ENCODE data around the gene CDK7. TPM values are rescaled to one million over a fixed set of nuclear protein-coding genes. Genes with fewer than 3 reads are reported as not detected.
A peak's percentile ranks its signal among the peaks of the same experiment; 100 is the strongest.

CDK7 gene
- total and polyA plus RNA-seq, 11 donors, result 9.6 to 23.1 (median 14.5) TPM

DNA sequence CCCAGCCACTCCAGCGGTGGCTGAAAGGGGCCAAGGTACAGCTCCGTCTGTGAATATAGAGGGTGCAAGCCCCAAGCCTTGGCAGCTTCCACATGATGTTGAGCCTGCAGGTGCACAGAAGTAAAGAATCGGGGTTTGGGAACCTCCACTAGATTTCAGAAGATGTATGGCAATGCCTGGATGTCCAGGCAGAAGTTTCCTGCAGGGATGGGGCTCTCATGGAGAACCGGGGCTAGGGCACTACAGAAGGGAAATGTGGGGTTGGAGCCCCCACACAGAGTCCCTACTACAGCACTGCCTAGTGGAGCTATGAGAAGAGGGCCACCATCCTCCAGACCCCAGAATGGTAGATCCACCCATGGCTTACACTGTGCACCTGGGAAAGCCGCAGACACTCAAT, 74.7 kb downstream of the CDK7 start:
- WGBS, 4 donors, result 97 to 100% (median 99%) methylated on average over 5 of the region's 5 CpGs
- no peak overlapping the region for H3K4me3 ChIP-seq
- H3K27me3 ChIP-seq, result no peaks in the 10 kb centered on the region
- H3K4me1 ChIP-seq, result no peaks in the 10 kb centered on the region
- peaks cover 0 to 76% (median 28%) of the 10 kb centered on the region in 9 donors for H3K36me3 ChIP-seq
- H3K27ac ChIP-seq, result no peak overlapping the region
- DNase-seq (no peak), ATAC-seq (no peak)
- TF ChIP-seq, protein P1, sequence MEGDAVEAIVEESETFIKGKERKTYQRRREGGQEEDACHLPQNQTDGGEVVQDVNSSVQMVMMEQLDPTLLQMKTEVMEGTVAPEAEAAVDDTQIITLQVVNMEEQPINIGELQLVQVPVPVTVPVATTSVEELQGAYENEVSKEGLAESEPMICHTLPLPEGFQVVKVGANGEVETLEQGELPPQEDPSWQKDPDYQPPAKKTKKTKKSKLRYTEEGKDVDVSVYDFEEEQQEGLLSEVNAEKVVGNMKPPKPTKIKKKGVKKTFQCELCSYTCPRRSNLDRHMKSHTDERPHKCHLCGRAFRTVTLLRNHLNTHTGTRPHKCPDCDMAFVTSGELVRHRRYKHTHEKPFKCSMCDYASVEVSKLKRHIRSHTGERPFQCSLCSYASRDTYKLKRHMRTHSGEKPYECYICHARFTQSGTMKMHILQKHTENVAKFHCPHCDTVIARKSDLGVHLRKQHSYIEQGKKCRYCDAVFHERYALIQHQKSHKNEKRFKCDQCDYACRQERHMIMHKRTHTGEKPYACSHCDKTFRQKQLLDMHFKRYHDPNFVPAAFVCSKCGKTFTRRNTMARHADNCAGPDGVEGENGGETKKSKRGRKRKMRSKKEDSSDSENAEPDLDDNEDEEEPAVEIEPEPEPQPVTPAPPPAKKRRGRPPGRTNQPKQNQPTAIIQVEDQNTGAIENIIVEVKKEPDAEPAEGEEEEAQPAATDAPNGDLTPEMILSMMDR (IDR thresholded peaks at IDR 0.05), result no peak
- no peak for TF ChIP-seq POLR2A (IDR thresholded peaks at IDR 0.05)
- intact Hi-C loops (cut with DNase I), result no loop called here
- H3K9me3 ChIP-seq, result no peaks in the 10 kb centered on the region

DNA sequence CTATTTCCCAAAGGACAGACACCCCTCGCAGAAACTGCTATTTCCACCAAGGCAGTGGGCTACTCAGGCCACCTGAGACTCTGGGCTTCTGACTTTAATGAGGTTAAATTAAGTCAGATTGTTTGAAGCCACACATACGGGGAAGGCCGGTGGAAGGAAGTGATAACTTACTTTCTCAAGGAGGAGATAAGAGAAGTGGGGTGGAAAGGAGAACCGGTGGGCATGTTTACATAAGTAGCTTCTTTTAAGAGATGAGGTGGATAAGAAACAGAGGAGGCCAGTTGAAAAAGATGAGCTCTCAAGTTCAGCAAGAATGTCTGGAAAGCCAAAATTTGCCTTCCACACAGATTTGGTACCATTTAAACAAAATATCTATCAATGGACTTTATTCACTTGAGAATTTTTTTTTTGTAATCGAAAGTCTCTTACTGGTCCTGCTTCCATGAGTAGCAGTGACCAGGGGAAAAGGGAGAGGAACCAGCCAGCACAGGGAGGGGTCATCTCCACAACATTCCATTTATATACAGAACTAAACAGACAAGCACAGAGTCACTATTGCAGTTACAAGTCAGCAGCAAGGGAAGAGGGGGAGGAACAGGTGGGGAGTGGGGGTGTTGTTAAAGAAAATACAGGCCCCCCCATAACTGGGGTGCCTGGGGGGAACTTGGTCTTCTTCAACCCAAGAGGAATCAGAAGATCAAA, 77.9 kb downstream of the CDK7 start:
- H3K27ac ChIP-seq, result no peak overlapping the region
- ATAC-seq, result no peak
- no peak for DNase-seq
- intact Hi-C loops (cut with DNase I), result loop anchor here in 1 of 10 donors (10.0 kb wide), 1 partner anchor 62 kb away; no protein-coding TSS in a partner anchor
- H3K27me3 ChIP-seq, result no peaks in the 10 kb centered on the region
- no peak overlapping the region for H3K4me3 ChIP-seq
- H3K4me1 ChIP-seq, result no peaks in the 10 kb centered on the region
- TF ChIP-seq, protein P1 (IDR thresholded peaks at IDR 0.05), result no peak
- TF ChIP-seq POLR2A (IDR thresholded peaks at IDR 0.05), result no peak
- peaks cover 0 to 57% (median 19%) of the 10 kb centered on the region in 9 donors for H3K36me3 ChIP-seq
- 63 to 69% (median 65%) methylated on average over 5 of the region's 5 CpGs for WGBS, 4 donors
- H3K9me3 ChIP-seq, result peaks cover 0 to 4% (median 0%) of the 10 kb centered on the region in 12 donors

DNA sequence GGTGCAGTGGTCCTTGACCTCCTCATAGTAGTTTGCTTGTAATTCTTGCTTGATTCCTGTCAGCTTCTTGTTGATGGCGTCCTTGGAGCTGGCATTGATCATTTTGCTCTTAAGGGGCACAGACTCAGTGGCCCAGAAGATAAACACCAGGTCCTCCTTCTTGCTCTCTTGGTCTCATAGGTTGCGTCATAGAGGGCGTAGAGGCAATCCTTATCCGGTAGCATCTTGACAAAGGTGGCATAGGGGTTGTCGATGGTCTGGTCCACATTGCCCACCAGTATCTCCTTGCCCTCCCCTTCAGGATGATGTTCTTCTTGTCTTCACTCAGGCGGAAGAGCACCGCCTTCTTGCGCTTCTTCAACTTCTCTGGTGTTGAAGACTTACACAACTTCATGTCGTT, 78.7 kb downstream of the CDK7 start:
- no peak for DNase-seq
- 93 to 97% (median 96%) methylated on average over 9 of the region's 9 CpGs for WGBS, 4 donors

DNA sequence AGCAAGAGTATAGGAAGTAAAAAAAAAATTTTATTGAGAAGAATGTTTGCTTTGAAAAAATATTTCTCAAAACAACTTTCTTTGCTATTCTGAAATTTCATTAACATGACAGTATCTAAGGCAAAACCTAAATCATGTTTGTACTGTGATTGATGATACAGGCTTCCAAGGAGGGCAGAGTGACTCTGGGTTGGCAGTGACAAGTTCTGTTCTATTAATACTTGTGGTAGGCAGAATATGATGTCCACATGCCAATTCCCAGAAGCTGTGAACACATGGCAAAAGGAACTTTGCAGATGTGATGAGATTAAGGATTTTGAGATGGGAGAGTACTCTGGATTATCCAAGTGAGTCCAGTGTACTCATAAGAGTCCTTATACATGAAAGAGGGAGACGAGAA, 81.3 kb downstream of the CDK7 start:
- Histone ChIP-seq H3K4me1 (no peaks in the 10 kb centered on the region), H3K36me3 (peaks cover 0 to 42% (median 13%) of the 10 kb centered on the region in 9 donors), H3K27me3 (no peaks in the 10 kb centered on the region), H3K9me3 (peaks cover 0 to 4% (median 0%) of the 10 kb centered on the region in 12 donors), H3K27ac (no peak overlapping the region), H3K4me3 (no peak overlapping the region)
- 92 to 96% (median 93%) methylated on average over 1 of the region's 1 CpG for WGBS, 4 donors
- no peak for DNase-seq
- peak; percentile 56 to 80 (median 76) for ATAC-seq
- intact Hi-C loops (cut with DNase I), result loop anchor here in 1 of 10 donors (10.0 kb wide), 1 partner anchor 59 kb away; no protein-coding TSS in a partner anchor
- TF ChIP-seq, protein P1 (IDR thresholded peaks at IDR 0.05), result no peak
- no peak for TF ChIP-seq POLR2A (IDR thresholded peaks at IDR 0.05)

More for the DNA sequence above, 78.7 kb downstream of the CDK7 start:
- intact Hi-C loops (cut with DNase I), result loop anchor here in 1 of 10 donors (10.0 kb wide), 1 partner anchor 61 kb away; no protein-coding TSS in a partner anchor
- no peaks in the 10 kb centered on the region for H3K27me3 ChIP-seq
- H3K36me3 ChIP-seq, result peaks cover 0 to 57% (median 17%) of the 10 kb centered on the region in 9 donors
- H3K9me3 ChIP-seq, result peaks cover 0 to 4% (median 0%) of the 10 kb centered on the region in 12 donors
- no peak overlapping the region for H3K4me3 ChIP-seq
- TF ChIP-seq, protein P1 (IDR thresholded peaks at IDR 0.05), result no peak
- no peak for TF ChIP-seq POLR2A (IDR thresholded peaks at IDR 0.05)
- H3K27ac ChIP-seq, result no peak overlapping the region
- no peak for ATAC-seq
- no peaks in the 10 kb centered on the region for H3K4me1 ChIP-seq
